Esophagus squamous epithelium (tissue), 5 donors: ENCODE results near the gene CR1L. TPM values are rescaled to one million over a fixed set of nuclear protein-coding genes. Genes with fewer than 3 reads are reported as not detected.

ENCODE experiments used
- DNase-seq: peaks from one replicate; lab custom pipeline; 2025; lab: John Stamatoyannopoulos, UW
- H3K27ac ChIP-seq, 4 donors: fragments of 200-600 bp; sonication (generic); one replicate each; pipeline ENCODE4 v1.5.1; 2016 to 2019; ENCODE audit warnings: mild to moderate bottlenecking in 1 of 4
- H3K27me3 ChIP-seq, 4 donors: fragments of 200-600 bp; sonication (generic); 1 replicate in 3 of 4; 2 replicates in 1 of 4; pipeline versions ENCODE4 v1.5.1 to v1.6.0; 2017 to 2021; ENCODE audit warnings: antibody characterized with exemption in 1 of 4
- H3K36me3 ChIP-seq, 3 donors: fragments of 200-600 bp; sonication (generic); one replicate each; pipeline ENCODE4 v1.5.1; 2016 to 2019
- H3K4me1 ChIP-seq, 3 donors: fragments of 200-600 bp; sonication (generic); one replicate each; pipeline ENCODE4 v1.5.1; 2017 to 2019
- H3K4me3 ChIP-seq, 4 donors: fragments of 200-600 bp; sonication (generic); 1 replicate in 3 of 4; 2 replicates in 1 of 4; pipeline ENCODE4 v1.5.1; 2016 to 2019; ENCODE audit warnings: mild to moderate bottlenecking in 2 of 4, moderate library complexity in 1 of 4
- H3K9me3 ChIP-seq, 3 donors: fragments of 200-600 bp; sonication (generic); one replicate each; pipeline ENCODE4 v1.5.1; 2016 to 2019
- CTCF ChIP-seq, 6 experiments: fragments of 450-650 bp in 4 of 6; fragments of 200-600 bp in 2 of 6; sonication (generic) in 2 of 6; IDR thresholded peaks; one replicate each; pipeline ENCODE4 v1.5.1; 2016 to 2019; ENCODE audit warnings: antibody characterized with exemption in 6 of 6, mild to moderate bottlenecking in 4 of 6, moderate library complexity in 4 of 6
- POLR2A ChIP-seq, 4 donors: fragments of 450-650 bp; IDR thresholded peaks; one replicate each; pipeline ENCODE4 v1.6.1; 2017; ENCODE audit warnings: antibody characterized with exemption in 4 of 4, mild to moderate bottlenecking in 4 of 4, moderate library complexity in 3 of 4
- WGBS, 2 donors: methylation state at CpG; one replicate each; pipeline ENCODE4 v1.1.5; 2018; 5-methylcytosine and 5-hydroxymethylcytosine counted together
- intact Hi-C: fragments of 100-400 bp; cut with DNase I; formaldehyde crosslinking; loops from one replicate; pipeline ENCODE4 v1.15.0; 2022
- total RNA-seq, 4 donors: library from RNA; depleted of rRNA; stranded (reverse); fragments of >200 nt; gene quantifications; one replicate each; pipeline ENCODE4 v1.1.0, GENCODE V29; 2016
- donor health status: DM: yes; HTN: yes; CAD: no.

Gene CR1L
- total RNA-seq, 4 donors from 2014 or later, result not detected

- no peak overlapping the region for H3K27ac ChIP-seq
- DNase-seq, result no peak
- H3K4me1 ChIP-seq, result no peaks in the 10 kb centered on the region
- WGBS, 2 donors, result 53 to 75% methylated on average over 2 of the region's 2 CpGs
- intact Hi-C loops, result no loop called here
- no peak overlapping the region for H3K4me3 ChIP-seq
- no peaks in the 10 kb centered on the region for H3K36me3 ChIP-seq
- TF ChIP-seq POLR2A (IDR thresholded peaks at IDR 0.05) (no peak), CTCF (IDR thresholded peaks at IDR 0.05) (no peak)
- no peaks in the 10 kb centered on the region for H3K27me3 ChIP-seq
- H3K9me3 ChIP-seq, result no peaks in the 10 kb centered on the region
Measured at GRCh38 chr1:207740207-207740606, 95.3 kb downstream of the CR1L start.

DNA sequence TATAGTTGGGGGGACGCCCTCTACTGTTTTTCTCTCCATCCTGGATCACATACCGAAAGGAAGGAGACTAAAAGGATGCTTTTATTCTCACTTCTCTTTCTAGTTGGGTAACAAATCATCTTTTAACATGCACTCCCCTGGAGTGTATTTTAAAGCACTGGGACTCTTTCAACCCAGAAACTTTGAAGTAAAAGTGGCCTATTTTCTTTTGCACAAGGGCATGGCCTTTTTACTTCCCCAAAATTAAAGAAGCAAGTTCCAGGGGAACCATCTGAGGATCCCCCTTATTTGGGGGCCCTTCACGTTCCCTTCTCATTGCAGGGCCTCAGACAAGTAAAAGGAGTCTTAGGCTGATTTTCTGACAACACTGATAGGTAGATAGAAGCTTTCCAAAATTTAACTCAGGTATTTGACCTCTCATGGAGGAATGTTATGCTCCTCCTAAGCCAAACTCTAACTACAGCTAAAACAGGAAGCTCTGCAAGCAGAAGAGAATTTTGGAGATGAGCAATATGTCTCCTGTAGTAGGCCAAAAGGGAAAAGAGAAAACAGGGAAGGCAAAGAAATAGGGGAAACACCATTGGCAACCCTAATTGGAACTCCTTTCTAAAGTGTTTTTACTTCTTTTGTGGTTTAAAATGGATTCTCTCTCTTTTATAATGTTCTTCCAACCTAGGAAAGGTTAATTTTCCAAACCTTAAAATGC, 98.1 kb downstream of the CR1L start:
- WGBS, 2 donors, result 89 to 94% methylated on average over 3 of the region's 3 CpGs
- TF ChIP-seq CTCF (IDR thresholded peaks at IDR 0.05) (no peak), POLR2A (IDR thresholded peaks at IDR 0.05) (no peak)
- Histone ChIP-seq H3K4me3 (no peak overlapping the region), H3K27ac (no peak overlapping the region), H3K27me3 (no peaks in the 10 kb centered on the region), H3K36me3 (no peaks in the 10 kb centered on the region), H3K9me3 (no peaks in the 10 kb centered on the region), H3K4me1 (peaks cover 0 to 3% (median 0%) of the 10 kb centered on the region in 3 donors)
- no peak for DNase-seq
- intact Hi-C loops, result no loop called here

DNA sequence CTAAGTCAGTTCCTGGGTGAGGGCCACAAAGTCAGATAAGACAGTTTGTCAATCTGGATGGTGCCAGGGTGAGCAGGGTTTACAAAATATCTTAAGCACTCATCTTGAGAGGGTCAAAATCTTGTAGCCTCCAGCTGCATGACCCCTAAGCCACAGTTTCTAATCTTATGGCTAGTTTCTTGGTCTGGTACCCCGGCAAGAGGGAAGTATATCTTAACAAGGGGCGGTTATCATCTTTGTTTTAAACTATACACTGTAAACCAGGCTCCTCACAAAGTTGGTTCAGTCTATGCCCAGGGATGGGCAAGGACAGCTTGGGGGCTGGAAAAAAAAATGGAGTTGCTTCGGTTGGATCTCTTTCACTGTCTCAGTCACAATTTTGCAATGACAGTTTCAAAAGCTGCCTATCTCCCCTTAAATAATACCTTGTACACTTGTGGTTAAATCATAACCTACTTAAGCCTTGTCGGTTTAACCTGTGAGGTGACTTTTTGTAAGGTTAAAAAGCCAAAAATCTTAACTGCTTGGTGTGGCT, 99.1 kb downstream of the CR1L start:
- H3K27ac ChIP-seq, result no peak overlapping the region
- H3K4me1 ChIP-seq, result peaks cover 0 to 14% (median under 1%) of the 10 kb centered on the region in 3 donors
- TF ChIP-seq POLR2A (IDR thresholded peaks at IDR 0.05) (no peak), CTCF (IDR thresholded peaks at IDR 0.05) (no peak)
- H3K9me3 ChIP-seq, result no peaks in the 10 kb centered on the region
- no peaks in the 10 kb centered on the region for H3K36me3 ChIP-seq
- no peaks in the 10 kb centered on the region for H3K27me3 ChIP-seq
- intact Hi-C loops, result no loop called here
- DNase-seq, result no peak
- WGBS, 2 donors, result 92 to 96% methylated on average over 2 to 4 of the region's 4 CpGs
- no peak overlapping the region for H3K4me3 ChIP-seq

GRCh38 chr1:207745285-207745684, 100.4 kb downstream of the CR1L start:
- WGBS, 2 donors, result 35 to 50% methylated on average over 1 of the region's 1 CpG
- no peaks in the 10 kb centered on the region for H3K27me3 ChIP-seq
- no peak for DNase-seq
- no peaks in the 10 kb centered on the region for H3K9me3 ChIP-seq
- TF ChIP-seq POLR2A (IDR thresholded peaks at IDR 0.05), result no peak
- no peak for TF ChIP-seq CTCF (IDR thresholded peaks at IDR 0.05)
- no peak overlapping the region for H3K27ac ChIP-seq
- H3K36me3 ChIP-seq, result no peaks in the 10 kb centered on the region
- intact Hi-C loops, result no loop called here
- H3K4me3 ChIP-seq, result no peak overlapping the region
- H3K4me1 ChIP-seq, result peaks cover 0 to 26% (median 4%) of the 10 kb centered on the region in 3 donors
